ENCODE data around the gene CREBRF.

DNA sequence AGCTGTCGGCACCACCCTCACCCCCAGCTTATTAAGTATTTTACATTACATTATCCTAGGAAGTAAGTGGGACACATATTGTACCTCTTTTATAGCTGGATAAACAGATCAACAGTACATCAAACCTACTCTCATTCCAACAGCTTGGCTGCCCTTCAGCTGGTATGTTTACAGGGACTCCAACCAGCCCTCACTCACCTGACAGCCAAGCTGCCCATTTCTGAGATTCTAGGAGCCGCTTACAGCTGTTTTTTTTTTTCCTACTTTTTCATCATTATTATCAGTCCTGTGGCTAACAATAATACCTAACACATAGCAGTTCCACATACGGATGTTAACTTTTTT, 13.4 kb upstream of the CREBRF start:
- TF ChIP-seq CTCF (IDR thresholded peaks at IDR 0.05; ENCODE audit: low read depth, low read length) = no peak
- no peak for TF ChIP-seq EZH2phosphoT487 (IDR thresholded peaks at IDR 0.05; ENCODE audit: low read depth)

Data from OCI-LY3 (cell line).